GM19099 (cell line): ENCODE data around the gene GATC.

ENCODE experiments used
- POLR2A ChIP-seq: IDR thresholded peaks from 3 replicates; pipeline ENCODE4 v1.6.1; 2011; ENCODE audit warnings: low read depth; ENCODE audit not compliant: insufficient read length; ENCODE audit errors: extremely low read depth

The GATC gene

GRCh38 chr12:120479458-120479857 is 33.2 kb downstream of the GATC start:
- TF ChIP-seq POLR2A, result no peak

DNA sequence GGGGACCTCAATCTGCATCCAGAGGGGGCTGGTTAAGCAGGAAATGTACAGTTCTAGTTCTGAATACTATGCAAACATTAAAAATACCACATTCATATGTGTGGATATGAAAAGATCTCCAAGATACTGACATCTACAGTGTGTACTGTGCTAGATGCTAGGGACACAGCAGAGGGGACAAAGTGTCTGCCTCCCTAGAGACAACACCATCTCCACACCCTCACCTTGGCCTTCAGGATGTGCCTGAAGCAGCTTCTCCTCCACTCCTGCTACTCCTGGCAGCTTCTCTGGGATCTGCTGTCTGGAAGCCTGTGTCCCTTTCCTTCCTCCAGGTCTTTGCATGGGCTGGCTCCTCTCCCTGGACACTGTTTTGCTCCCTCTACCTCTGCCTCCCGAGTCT is 34.0 kb downstream of the GATC start:
- TF ChIP-seq POLR2A, result no peak

DNA sequence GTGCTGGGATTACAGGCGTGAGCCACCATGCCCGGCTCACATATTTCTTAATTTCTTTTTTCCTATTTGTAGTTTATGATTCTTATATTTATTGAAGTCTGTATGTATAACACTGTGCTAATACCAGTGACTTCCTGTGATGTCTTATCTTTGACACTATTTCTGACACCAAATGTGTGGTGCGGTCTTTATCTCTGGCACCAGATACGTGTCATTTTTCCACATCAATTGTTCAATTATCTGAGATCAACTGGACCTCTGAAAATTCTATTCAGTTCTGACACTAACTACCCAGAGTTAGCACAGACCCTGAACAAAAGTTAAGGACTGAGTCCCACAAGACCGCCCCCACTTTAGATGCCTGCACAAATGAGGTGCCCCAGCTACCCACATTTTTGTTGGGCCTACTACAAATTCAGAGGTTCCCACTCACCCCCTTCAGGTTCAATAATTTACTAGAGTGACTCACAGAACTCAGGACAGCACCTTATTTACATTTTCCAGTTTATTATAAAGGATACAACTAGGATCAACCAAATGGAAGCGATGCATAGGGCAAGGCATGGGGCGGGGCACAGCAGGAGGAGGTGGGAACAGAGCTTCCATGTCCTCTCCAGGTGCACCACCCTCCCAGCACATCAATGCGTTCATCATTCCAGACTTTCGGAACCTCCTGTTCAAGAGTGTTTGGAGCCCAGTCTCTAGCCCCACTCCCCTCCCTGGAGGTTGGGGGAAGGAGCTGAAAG is 35.0 kb downstream of the GATC start:
- TF ChIP-seq POLR2A, result no peak

DNA sequence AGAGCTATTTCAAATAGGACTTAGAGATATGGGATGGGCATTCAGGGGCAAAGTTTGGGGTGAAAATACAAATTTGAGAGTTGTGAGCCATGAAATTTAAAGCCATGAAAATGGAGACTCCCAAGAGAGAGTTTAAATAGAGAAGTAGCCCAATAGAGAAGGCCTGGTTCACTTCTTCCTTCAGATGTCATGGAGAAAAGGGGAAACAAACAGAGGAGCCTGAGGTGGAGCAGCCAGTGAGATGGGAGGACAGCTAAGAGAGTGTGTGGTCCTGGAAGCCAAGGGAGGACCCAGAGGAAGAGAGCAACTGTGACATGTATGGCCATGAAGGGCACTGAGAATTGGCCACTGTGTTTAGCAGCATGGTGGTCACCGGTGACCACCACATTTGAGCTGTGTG is 37.4 kb downstream of the GATC start:
- no peak for TF ChIP-seq POLR2A

DNA sequence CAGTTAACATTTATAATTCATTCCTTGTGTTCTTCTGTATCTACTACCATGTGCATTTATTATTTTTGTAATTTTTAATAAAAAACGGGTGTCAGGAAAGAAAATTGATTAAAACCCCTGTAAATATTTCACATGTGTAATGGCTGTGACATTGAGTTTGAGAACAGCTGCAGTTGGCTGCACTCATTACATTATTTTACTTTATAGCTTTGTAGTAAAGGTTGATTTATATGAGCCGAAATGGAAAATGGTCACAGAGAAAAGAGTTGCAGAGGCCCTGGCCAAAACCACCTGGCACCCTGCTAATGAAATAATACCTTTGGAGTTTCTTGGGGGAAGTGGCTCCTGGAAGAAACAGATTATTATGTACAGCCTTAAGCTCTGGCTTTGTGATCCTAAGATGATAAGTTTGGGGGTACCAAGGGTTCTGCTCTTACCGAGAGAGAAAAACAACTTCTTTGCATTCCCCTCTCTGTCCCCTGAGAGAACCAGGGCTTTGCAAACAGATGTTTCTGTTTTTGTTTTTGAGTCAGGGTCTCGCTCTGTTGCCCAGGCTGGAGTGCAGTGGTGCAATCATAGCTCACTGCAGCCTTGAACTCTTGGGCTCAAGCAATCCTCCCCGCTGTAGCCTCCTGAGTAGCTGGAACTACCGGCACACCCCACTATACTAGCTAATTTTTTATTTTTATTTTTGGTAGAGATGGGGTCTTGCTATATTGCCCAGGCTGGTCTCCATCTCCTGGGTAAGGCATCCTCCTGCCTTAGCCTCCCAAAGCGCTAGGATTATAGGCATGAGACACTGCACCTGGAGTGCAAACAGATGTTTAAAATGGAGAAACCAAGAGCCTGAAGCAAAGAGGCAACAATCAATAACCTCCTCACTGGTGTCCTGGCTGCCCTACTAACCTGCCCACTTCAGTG is 40.0 kb downstream of the GATC start:
- TF ChIP-seq POLR2A, result no peak

GRCh38 chr12:120488057-120488640 is 41.9 kb downstream of the GATC start:
- TF ChIP-seq POLR2A, result no peak

DNA sequence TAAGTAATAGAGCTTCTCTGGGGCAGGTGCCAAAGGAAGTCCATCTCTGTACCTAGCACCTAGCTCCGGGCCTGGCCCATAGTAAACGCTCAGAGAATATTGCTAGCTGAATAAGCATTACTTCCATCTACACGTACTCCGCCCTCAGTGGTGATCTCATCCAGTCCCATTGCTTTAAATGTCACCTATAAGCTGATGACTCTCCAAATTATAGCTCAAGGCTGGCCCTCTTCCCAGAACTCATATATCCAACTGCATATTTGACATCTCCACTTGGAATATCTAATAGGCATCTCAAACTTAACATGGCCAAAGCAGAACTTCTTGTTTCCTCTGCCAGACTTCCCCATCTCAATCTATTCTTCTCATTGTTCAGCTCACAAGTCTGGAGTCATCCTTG is 42.8 kb downstream of the GATC start:
- no peak for TF ChIP-seq POLR2A

GRCh38 chr12:120490325-120490724 is 44.1 kb downstream of the GATC start:
- no peak for TF ChIP-seq POLR2A

GRCh38 chr12:120490833-120491512 is 44.7 kb downstream of the GATC start:
- no peak for TF ChIP-seq POLR2A

- TF ChIP-seq POLR2A, result no peak
Measured at GRCh38 chr12:120495186-120495730, 49.0 kb downstream of the GATC start.

DNA sequence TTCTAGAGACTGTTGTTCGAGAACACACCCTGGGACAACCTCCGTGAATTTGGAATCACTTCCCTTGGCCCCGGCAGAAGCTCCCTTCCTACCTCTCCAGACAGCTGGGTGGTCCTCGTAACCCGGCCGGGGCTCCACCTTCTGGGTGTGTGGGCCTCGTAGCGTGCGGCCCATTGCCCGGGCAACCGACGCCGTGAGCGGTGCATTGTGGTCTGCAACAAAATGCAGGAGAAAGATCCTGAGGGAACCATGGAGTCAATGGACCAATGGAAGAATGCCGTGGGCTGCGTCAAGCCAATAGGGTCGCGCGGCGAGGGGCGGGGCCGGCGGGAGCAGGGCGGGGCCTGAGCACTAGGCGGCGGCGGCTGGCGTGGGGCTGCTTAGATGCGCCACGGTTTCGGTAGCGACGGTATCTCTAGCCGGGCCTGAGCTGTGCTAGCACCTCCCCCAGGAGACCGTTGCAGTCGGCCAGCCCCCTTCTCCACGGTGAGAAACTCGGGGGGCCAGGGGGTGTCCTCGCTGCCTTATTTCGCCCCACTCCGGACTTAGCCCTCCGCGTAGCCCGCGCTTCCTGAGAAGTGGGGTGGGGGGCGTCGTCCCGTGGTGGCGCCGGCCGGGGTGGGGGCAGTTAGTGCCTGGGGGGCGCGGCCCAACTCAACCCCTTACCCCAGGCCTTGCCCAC is 49.6 kb downstream of the GATC start, which contains the start of gene DYNLL1:
Gene DYNLL1, plus strand, starts transcription at position 383 of the 682 bp plus-strand sequence. CDS start 309 bp downstream, outside the sequence.
- TF ChIP-seq POLR2A, result peak; percentile 98

- TF ChIP-seq POLR2A, result no peak
Measured at GRCh38 chr12:120496413-120497340, 50.4 kb downstream of the GATC start.

DNA sequence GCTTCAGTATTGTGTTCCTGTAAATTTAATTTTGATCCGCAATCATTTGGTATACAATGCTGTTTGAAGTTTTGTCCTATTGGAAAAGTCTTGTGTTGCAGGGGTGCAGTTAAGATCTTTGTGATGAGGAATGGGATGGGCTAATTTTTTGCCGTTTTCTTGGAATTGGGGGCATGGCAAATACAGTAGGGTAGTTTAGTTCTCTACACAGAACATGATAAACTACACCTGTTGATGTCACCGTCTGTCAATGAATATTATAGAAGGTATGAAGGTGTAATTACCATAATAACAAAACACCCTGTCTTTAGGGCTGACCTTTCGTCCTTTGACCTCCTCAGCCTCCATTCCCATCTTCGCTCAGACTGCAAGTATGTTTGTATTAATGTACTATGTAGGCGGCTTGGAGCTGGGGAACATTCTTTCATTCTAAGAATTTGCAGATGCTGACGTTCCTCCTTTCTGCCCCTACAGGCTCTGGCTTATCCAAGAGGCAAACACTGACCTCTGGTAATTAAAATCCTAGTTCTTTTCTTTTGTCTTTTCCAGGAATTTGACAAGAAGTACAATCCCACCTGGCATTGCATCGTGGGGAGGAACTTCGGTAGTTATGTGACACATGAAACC is 51.4 kb downstream of the GATC start:
- TF ChIP-seq POLR2A, result no peak
